HG02973 (cell line): ENCODE results near the gene NFILZ.
"Not testable (repeated sequence)": the region's sequence is repeated elsewhere in the genome, so short reads cannot be mapped to it uniquely, and the experiment has no call there.

Experiments used
- ATAC-seq: cut with Tn5 transposase; IDR thresholded peaks from one replicate; pipeline ENCODE4 v1.9.1; 2021; ENCODE audit warnings: moderate library complexity; ENCODE audit not compliant: unreplicated experiment

Gene NFILZ

GRCh38 chr19:8611391-8611876 is 19.0 kb upstream of the NFILZ start:
- ATAC-seq: no peak

- ATAC-seq: no peak
These were observed 18.3 kb upstream of the NFILZ start for GRCh38 chr19:8611877-8612806.

- ATAC-seq: no peak
These were observed 17.6 kb upstream of the NFILZ start for GRCh38 chr19:8612807-8613171.

GRCh38 chr19:8614455-8614854 is 16.0 kb upstream of the NFILZ start:
- no peak for ATAC-seq

- ATAC-seq: no peak
These were observed 15.4 kb upstream of the NFILZ start for GRCh38 chr19:8615024-8615423.

GRCh38 chr19:8615813-8616596 is 14.4 kb upstream of the NFILZ start:
- no peak for ATAC-seq

- no peak for ATAC-seq
These were observed 13.6 kb upstream of the NFILZ start for GRCh38 chr19:8616861-8617260.

- not testable (repeated sequence) for ATAC-seq
These were observed 13.1 kb upstream of the NFILZ start for GRCh38 chr19:8617325-8617724.

GRCh38 chr19:8617984-8618383 is 12.4 kb upstream of the NFILZ start:
- no peak for ATAC-seq

- no peak for ATAC-seq
These were observed 11.7 kb upstream of the NFILZ start for GRCh38 chr19:8618751-8619150.

- ATAC-seq: not testable (repeated sequence)
These were observed 7.5 kb upstream of the NFILZ start for GRCh38 chr19:8622886-8623285.

GRCh38 chr19:8626842-8627241 is 3.6 kb upstream of the NFILZ start:
- ATAC-seq: no peak

- ATAC-seq: no peak
These were observed 1.2 kb upstream of the NFILZ start for GRCh38 chr19:8629184-8629583.

GRCh38 chr19:8630796-8631424 is 477 bp downstream of the NFILZ start:
- no peak for ATAC-seq

- ATAC-seq: no peak
These were observed 989 bp downstream of the NFILZ start for GRCh38 chr19:8631425-8631819.

GRCh38 chr19:8635422-8635821 is 5.0 kb downstream of the NFILZ start:
- ATAC-seq: no peak

- ATAC-seq: not testable (repeated sequence)
These were observed 6.6 kb downstream of the NFILZ start for GRCh38 chr19:8637070-8637469.

- ATAC-seq: no peak
These were observed 7.7 kb downstream of the NFILZ start for GRCh38 chr19:8638078-8638619.

- ATAC-seq: no peak
These were observed 9.5 kb downstream of the NFILZ start for GRCh38 chr19:8639821-8640401.

- ATAC-seq: no peak
These were observed 10.1 kb downstream of the NFILZ start for GRCh38 chr19:8640402-8641004.
